Measurements from ENCODE around the gene KIAA1143. TPM values are rescaled to one million over a fixed set of nuclear protein-coding genes. Genes with fewer than 3 reads are reported as not detected.
A peak's percentile ranks its signal among the peaks of the same experiment; 100 is the strongest.

Gene KIAA1143
- total RNA-seq: 17.8 and 18.7 TPM in 2 replicates

- DNase-seq (ENCODE audit: low read depth, low spot score): peak; percentile 83
Observed at GRCh38 chr3:44761424-44762169, at the start of gene KIAA1143, which contains the start of gene KIF15. Gene KIAA1143, minus strand, starts transcription at chr3:44761619. Its CDS starts 17 bp downstream, at chr3:44761602. Gene KIF15, plus strand, starts transcription at chr3:44761794. Its CDS starts 72 bp downstream, at chr3:44761866.

- no peak for DNase-seq (ENCODE audit: low read depth, low spot score)
Observed at GRCh38 chr3:44805960-44806359, 44.5 kb upstream of the KIAA1143 start.

- DNase-seq (ENCODE audit: low read depth, low spot score): no peak
Observed at GRCh38 chr3:44803298-44803697, 41.9 kb upstream of the KIAA1143 start.

- no peak for DNase-seq (ENCODE audit: low read depth, low spot score)
Observed at GRCh38 chr3:44802011-44802410, 40.6 kb upstream of the KIAA1143 start.

- no peak for DNase-seq (ENCODE audit: low read depth, low spot score)
Observed at GRCh38 chr3:44795197-44795596, 33.8 kb upstream of the KIAA1143 start.

- DNase-seq (ENCODE audit: low read depth, low spot score): no peak
Observed at GRCh38 chr3:44782891-44783290, 21.5 kb upstream of the KIAA1143 start.

GRCh38 chr3:44772099-44772442 is 10.7 kb upstream of the KIAA1143 start:
- DNase-seq (ENCODE audit: low read depth, low spot score): no peak

- no peak for DNase-seq (ENCODE audit: low read depth, low spot score)
Observed at GRCh38 chr3:44771424-44772098, 10.1 kb upstream of the KIAA1143 start.

GRCh38 chr3:44764248-44764647 is 2.8 kb upstream of the KIAA1143 start:
- DNase-seq (ENCODE audit: low read depth, low spot score): no peak

- DNase-seq (ENCODE audit: low read depth, low spot score): no peak
Observed at GRCh38 chr3:44762690-44763089, 1.3 kb upstream of the KIAA1143 start.

- no peak for DNase-seq (ENCODE audit: low read depth, low spot score)
Observed at GRCh38 chr3:44762170-44762677, 805 bp upstream of the KIAA1143 start.

GRCh38 chr3:44761101-44761423 is 357 bp downstream of the KIAA1143 start:
- no peak for DNase-seq (ENCODE audit: low read depth, low spot score)

- no peak for DNase-seq (ENCODE audit: low read depth, low spot score)
Observed at GRCh38 chr3:44734646-44735168, 26.7 kb downstream of the KIAA1143 start.

- peak; percentile 66 for DNase-seq (ENCODE audit: low read depth, low spot score)
Observed at GRCh38 chr3:44729384-44729910, 32.0 kb downstream of the KIAA1143 start, which contains the start of gene ZNF501. Gene ZNF501, plus strand, starts transcription at chr3:44729635. Its CDS starts 4,787 bp downstream, at chr3:44734422.

- no peak for DNase-seq (ENCODE audit: low read depth, low spot score)
Observed at GRCh38 chr3:44722103-44722401, 39.4 kb downstream of the KIAA1143 start.

GRCh38 chr3:44721231-44722102 is 40.0 kb downstream of the KIAA1143 start:
- DNase-seq (ENCODE audit: low read depth, low spot score): no peak

- DNase-seq (ENCODE audit: low read depth, low spot score): peak; percentile 72
Observed at GRCh38 chr3:44712455-44713075, 48.9 kb downstream of the KIAA1143 start, which contains the start of gene ZNF502. Gene ZNF502, plus strand, starts transcription at chr3:44712660. Its CDS starts 7,602 bp downstream, at chr3:44720262.
